HG03457 (cell line): ENCODE results near the gene ZNF37A.
"Not testable (repeated sequence)": the region's sequence is repeated elsewhere in the genome, so short reads cannot be mapped to it uniquely, and the experiment has no call there.

Source experiments
- ATAC-seq: cut with Tn5 transposase; IDR thresholded peaks from one replicate; pipeline ENCODE4 v1.9.1; 2021; ENCODE audit warnings: moderate number of reproducible peaks; ENCODE audit not compliant: unreplicated experiment

ZNF37A gene

DNA sequence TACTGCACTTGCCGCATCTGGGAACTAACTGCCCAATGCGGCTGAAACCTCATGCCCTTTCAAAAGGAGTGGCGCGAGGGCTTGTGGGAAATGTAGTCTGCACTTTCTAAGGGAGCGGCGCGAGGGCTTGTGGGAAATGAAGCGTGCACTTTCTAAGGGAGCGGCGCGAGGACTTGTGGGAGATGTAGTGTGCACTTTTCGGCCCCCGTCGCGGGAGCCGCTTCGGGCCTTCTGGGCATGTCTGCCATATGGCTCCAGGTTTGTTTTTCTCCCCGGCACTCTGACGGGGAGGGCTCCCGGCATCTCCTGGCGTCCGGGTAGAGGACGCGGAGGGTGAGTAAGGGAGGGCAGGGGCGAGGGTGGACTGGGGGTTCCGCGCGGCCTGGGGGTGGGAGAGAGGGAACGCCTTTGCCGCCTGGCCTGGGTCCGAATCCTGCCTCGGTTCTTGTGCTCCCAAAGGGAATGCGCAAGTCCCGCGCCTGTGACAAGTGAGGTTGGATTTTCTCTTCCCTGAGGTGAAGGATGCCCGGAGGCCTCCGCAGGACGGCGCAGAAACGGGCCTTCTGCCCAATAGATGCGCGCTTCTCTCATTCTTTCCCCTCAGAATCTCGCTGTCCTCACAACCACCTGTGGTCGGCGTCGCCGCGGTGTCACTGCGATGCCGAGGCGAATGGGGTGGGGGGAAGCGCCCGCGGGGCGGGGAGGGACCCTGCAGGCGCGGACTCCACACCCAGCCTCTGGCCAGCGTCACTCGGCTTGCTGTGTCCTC lies at the start of gene ZNF37A:
TSS of gene ZNF37A (plus strand) at position 180 of the 769 bp plus-strand sequence. CDS start 2,281 bp downstream, outside the sequence.
- ATAC-seq, result peak; percentile 95

DNA sequence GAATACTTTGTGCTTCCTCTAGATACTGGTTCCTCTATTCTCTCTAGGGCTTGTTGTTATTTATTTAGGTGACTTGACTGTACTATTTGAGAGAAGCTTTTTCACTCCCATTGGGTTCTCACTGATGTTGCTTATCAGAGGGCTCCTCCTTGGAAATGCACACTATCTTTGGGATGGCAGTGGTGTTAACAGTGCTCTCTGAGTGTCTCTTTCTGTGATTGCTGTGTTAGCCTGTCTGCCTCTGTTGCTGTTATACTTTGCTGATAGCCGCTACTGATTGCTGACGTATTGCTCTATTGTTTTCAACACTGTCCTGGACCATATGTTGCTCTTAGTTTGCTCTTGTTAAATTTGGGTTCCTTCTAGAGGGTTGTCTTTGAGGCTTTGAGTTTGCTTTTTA lies 49.0 kb upstream of the ZNF37A start:
- ATAC-seq, result no peak

DNA sequence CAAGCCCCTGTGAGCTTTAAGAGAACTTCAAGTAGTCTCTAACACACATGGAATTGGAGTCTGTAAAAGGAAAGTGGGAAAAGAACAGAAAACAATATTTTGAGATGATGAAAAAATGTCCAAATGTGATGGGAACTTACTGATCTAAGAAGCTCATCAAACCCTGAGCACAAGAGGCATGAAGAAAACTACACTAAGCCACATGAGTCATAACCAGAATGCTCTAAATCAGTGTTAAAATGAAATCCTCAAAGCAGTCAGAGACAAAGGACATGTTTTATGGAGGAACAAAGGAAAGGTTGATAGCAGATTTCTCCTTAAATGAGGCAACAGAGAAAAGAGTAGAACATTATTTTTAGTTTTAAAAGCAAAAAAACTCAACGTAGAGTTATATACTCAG lies 46.5 kb upstream of the ZNF37A start:
- no peak for ATAC-seq

DNA sequence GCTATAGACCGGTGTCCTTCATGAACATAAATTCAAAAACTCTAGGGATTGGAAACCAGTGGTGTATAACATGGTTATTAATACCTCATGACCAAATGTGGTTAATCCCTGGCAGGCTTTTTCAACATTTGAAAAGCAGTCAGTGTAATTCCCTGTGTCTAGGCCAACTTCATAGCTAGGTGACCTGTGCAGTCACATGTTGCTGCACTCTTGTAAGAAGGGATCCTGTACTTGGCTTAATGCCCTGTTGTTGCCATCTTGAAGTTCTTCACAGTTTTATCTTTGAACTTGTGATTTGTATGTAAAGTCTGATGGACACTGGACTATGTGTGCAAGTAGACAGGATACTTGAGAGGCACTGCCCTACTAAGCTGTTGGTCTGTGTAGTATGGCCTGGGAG lies 43.9 kb upstream of the ZNF37A start:
- no peak for ATAC-seq

DNA sequence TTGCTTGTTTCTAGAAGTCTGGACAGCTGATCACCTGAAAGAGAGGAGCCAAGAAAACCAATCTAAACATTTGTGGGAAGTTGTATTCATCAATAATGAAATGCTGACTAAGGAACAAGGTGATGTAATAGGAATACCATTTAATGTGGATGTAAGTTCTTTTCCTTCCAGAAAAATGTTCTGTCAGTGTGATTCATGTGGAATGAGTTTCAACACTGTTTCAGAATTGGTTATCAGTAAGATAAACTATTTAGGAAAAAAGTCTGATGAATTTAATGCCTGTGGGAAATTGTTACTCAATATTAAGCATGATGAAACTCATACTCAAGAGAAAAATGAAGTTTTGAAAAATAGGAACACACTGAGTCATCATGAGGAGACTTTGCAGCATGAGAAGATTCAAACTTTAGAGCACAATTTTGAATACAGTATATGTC lies 39.8 kb upstream of the ZNF37A start:
- ATAC-seq, result no peak

DNA sequence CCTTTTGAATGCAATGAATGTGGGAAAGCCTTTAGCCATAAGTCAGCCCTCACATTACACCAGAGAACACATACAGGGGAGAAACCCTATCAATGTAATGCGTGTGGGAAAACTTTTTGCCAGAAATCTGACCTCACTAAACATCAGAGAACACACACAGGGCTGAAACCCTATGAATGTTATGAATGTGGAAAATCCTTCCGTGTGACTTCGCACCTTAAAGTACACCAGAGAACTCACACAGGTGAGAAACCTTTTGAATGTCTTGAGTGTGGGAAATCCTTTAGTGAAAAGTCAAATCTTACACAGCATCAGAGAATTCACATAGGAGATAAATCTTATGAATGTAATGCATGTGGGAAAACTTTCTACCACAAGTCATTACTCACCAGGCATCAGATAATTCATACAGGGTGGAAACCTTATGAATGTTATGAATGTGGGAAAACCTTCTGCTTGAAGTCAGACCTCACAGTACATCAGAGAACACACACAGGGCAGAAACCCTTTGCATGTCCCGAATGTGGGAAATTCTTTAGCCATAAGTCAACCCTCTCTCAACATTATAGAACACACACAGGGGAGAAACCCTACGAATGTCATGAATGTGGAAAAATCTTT lies 38.8 kb upstream of the ZNF37A start:
- not testable (repeated sequence) for ATAC-seq

DNA sequence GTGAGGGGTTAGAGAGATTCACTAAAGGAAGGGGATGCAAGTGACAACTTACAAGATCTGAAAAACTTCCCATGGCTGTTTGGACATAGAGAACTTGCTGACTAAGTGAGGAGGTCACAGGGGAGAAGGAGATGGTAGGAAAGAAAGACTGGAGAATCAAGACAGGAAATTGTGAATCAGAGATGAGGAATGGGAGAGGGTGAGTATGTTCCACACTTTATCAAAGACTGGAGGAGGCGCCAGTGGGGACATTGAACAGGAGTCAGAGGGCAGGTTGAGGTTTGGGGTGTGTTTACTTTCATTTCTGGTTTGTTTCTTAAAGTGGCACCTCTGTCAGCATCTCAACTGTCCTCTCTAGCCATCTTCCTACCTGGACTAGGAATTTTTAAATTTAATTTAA lies 24.5 kb upstream of the ZNF37A start:
- ATAC-seq, result not testable (repeated sequence)

DNA sequence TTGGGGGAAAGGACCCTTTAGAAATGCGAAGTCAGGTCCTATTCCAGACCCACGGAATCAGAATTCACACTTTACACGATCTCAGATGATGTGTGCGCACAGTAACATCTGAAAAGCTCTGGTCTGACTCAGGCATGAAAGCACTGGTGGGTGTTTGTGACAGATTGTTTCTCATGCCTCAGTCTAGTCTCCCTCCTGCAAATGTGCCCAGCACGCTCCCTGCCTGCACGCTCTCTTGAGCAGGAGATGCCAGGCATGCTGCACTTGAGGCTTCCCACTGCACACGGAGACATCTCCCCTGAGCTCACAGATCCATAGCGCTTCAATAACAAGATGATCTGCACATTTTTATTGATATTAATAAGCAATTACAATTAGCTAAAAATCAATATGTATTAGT lies 23.6 kb upstream of the ZNF37A start:
- no peak for ATAC-seq

DNA sequence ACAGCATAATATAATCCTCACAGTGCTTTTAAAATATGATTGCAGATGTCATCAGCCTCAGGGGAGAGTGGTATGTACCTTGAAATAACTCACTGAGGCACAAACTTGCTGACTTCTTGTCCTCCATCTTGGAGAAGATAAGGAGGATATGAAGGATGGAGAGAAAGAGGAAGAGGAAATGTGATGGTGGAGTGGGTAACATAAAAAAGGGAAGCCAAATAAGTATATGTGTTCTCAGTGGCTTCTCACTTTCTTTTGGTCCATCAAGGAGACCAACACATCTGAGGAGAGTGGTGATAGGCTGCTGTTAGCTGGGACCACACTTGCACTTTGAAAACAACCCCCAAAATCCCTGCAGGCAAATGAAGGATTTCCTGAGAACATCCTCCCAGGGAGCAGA lies 21.6 kb upstream of the ZNF37A start:
- no peak for ATAC-seq

DNA sequence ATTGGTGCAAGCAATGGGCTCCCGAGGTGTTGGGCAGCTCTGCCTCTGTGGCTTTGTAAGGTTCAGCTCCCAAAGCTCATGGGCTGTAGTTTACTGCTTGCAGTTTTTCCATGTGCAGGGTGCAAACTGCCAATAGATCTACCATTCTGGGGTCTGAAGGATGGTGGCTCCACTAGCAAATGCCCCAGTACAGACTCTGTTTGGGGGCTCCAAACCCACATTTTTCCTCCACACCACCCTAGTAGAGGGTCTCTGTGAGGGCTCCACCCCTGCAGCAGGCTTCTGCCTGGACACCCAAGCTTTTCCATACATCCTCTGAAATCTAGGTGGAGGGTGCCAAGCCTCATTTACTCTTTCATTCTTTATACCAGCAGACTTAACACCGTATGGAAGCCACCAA lies 17.4 kb upstream of the ZNF37A start:
- no peak for ATAC-seq

DNA sequence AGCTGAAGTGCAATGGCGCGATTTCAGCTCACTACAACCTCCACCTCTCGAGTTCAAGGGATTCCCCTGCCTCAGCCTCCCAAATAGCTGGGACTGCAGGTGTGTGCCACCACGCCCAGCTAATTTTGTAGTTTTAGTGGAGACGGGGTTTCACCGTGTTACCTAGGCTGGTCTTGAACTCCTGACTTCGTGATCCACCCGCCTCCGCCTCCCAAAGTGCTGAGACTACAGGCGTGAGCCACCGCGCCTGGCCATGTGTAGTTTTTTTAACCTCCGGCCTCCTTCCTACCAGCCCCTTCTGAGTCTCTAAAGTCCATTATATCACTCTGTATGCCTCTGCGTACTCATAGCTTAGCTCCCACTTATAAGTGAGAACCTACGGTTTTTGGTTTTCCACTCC lies 819 bp upstream of the ZNF37A start:
- not testable (repeated sequence) for ATAC-seq

DNA sequence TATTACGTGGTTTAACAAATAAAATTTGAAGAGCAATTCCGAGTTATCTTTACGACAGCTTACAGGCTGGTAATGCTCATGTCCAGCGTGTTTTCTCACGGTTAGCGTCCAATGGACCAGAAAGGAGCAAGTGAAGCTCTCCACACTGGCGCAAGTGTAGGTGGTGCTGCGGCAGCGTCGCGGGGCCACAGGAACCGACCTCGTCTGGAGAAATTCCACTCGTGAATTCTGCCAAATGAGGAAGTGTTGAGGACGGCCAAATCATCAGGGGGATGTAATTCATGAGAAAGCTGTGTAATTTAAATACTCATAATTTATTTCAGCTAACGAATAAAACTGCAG lies 350 bp upstream of the ZNF37A start:
- peak; percentile 15 for ATAC-seq

DNA sequence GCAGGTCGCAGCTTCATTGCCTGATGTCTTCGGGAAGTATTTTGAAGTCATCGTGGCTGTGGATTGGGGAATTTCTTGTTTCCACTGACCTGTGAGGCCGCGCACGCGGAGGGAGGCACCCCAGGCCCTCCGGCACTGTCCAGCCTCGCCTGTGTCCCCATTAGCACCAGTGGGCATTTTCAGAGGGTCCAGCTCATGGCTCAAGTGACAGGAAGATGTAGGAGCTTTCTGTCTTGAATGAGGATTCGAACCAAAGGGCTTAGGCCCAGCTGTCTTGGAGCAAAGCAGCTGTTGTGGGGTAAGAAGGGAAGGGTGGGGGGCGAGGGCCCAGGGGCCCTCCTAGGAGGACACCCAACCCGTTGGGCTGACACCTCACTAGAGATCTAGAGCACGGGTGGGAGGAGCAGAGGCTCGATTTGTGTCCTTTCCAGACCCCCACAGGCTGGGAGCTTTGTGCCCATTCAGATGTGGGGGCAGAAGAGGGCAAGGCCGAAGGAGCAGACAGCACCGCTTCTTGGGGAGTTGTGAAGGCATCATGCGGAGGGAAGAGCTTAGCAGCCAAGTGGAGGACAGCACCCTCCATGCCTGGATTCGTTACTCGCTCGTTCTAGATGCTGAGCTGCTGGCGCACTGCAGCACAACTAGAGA lies 914 bp downstream of the ZNF37A start:
- ATAC-seq, result no peak

DNA sequence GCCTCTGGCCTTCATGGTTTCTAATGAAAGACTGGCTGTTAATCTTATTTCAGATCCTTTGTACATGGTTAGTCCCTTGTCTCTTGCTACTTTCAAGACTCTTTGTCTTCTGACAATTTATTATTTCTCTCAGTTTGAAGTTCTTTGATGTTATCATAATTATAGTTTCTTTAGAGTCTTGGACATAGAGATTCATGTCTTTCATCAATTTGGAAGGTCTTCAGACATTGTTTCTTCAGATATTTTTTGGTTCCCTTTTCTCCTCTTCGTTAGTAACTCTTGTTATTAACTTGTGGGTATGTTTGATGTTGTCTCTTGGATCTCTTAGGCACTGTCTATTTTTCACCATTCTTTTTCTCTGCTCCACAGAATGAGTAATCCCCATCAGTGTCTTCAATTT lies 8.7 kb downstream of the ZNF37A start:
- ATAC-seq, result no peak

DNA sequence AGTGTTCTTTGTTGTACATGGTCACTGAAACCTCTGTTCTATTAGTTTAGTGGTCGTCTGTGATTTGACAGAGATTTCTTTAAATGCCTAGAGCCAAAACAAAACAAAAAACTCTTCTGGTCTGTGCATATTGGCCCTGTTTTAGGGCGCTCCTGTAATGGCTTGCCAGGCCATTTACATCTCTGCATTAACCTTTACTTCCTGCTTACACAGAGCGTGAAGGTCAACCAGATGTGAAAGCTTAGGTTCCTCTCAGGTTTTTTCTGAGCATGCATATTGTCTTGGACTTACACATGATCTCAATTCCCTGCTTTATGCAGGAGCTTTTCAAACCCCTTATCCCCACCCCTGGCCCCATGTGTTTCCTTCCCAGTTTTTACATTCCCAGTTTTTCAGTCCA lies 9.6 kb downstream of the ZNF37A start:
- ATAC-seq, result no peak

DNA sequence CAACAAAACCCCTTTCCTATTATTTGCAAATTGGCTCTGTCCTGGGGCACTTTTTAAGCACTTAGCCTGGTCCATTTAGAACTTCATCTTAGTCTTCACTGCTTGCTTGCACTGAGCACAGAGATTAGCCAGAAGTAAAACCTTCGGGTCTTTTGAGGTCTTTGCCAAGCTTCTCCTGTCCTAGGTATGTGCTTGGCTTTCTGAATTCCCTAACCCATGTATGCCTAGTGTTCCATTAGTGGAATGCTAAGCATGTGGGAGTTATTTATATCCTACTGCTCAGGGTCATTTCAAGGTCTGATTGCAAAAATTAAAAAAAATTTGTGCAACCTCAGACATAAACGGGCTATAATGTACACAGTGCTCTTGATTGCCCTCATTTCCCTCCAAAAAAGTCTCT lies 18.0 kb downstream of the ZNF37A start:
- ATAC-seq, result no peak

DNA sequence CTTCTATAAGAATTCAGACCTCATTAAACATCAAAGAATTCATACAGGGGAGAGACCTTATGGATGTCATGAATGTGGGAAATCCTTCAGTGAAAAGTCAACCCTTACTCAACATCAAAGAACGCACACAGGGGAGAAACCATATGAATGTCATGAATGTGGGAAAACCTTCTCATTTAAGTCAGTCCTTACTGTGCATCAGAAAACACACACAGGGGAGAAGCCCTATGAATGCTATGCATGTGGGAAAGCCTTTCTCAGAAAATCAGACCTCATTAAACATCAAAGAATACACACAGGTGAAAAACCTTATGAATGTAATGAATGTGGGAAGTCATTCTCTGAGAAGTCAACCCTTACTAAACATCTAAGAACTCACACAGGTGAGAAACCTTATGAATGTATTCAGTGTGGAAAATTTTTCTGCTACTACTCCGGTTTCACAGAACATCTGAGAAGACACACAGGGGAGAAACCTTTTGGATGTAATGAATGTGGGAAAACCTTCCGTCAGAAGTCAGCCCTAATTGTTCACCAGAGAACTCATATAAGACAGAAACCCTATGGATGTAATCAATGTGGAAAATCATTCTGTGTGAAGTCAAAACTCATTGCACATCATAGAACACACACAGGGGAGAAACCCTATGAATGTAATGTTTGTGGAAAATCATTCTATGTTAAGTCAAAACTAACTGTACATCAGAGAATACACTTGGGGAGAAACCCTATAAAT lies 24.1 kb downstream of the ZNF37A start:
- ATAC-seq, result no peak

DNA sequence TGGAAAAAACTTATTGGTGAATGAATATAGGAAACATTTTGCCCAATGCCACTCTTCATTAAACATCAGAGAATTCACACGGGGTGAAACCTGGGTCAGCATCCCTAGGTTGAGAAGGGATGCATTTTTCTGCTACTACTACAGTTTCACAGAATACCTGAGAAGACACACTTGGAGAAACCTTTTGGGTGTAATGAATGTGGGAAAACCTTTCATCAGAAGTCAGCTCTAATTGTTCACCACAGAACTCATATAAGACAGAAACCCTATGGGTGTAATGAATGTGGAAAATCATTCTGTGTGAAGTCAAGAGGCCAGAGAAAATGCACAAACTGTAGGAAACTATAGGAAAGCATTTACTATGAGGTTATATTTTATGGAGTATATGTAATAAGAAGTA lies 24.9 kb downstream of the ZNF37A start:
- ATAC-seq, result no peak

DNA sequence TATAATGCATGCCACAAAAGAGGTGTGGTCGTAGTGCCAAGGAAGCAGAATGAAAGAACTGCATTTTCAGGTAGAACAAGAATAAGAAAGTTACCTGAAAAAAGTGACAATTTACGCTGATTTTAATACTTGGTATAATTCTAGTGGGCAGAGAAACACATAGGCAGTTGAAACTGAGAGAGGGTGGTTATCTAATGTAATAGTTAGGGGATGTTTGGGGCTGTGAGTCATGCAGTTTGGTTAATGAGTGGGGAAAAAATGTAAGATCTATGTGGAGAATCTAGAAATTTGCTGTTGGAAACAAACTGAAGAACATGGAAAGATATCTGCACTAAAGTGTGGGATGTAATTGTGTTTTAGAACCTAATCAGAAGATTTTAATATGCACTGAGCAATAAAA lies 33.7 kb downstream of the ZNF37A start:
- ATAC-seq, result no peak

DNA sequence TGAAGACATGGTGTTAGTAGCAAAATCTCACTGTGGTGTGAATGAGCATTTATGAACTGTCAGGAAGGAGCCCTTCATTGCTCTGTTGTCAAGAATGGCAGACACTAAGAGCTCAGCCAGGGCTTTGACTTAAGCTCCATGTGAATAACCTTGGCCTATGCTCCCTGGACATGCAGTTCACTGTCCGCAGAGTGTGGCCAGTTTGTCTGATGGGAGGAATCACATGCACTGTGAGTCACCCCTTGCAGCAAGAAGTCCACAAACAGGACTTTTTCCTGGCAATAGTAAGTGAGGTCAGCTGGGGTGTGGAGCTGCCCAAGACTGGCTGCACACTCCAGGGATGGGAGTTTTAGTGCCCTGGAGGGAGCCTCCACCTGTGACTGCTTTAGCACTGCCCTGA lies 49.5 kb downstream of the ZNF37A start:
- no peak for ATAC-seq

DNA sequence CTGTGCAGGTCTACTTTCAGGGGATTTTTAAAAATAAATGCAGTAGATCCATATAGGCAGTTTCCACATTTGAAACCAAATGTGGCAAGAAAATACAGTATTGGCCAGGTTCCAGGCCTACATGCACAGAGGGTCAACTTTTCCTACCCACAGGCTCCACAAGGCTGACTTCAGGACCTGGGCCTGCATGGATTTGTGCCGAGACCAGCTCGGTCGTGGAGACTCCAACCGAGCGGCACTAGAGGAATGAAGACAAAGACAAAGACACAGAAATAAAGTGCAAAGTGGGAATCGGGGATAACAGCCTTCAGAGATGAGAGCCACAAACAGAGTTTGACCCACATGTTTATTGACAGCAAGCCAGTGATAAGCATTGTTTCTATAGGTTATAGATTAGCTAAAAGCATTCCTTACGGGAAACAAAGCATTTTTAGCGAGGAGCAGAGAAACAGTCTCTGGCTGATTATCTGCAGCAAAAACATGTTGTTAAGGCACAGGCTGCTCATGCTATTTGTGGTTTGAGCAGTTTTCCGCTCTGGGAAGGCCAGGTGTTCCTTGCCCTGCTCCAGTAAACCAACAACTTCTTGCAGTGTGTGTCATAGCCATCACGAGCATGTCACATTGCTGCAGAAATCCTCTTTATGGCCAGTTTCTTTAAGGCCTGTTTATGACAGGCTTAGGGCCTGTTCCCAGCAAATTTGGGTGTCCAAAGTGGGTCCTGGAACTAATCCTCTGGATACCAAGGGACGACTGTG lies 52.6 kb downstream of the ZNF37A start:
- ATAC-seq, result no peak
